K562 (cell line): ENCODE measurements around the gene CD9. TPM values are rescaled to one million over a fixed set of nuclear protein-coding genes. Genes with fewer than 3 reads are reported as not detected.

ENCODE experiments used
- ATAC-seq: fragments of 200-7000 bp; cut with Tn5 transposase; 3 replicates; pipeline ENCODE4 v1.9.1; 2020; ENCODE audit warnings: moderate library complexity
- BruUV-seq: library from RNA; stranded (reverse); fragments of 400-500 nt; replicated peaks from 2 replicates; lab custom pipeline; 2021; lab: Mats Ljungman, UMichigan
- CTCF ChIA-PET: fragments of 300-600 bp; formaldehyde crosslinking; extraction: SDS; loops from one replicate; lab custom pipeline; 2021; ENCODE audit warnings: low intra/inter-chr PET ratio; lab: Yijun Ruan, JAX
- POLR2A ChIA-PET: fragments of 300-600, 350-650 bp; sonication (Branson Sonifier 250); formaldehyde crosslinking; extraction: SDS; loops from one replicate; lab custom pipeline; 2021; ENCODE audit warnings: antibody characterized with exemption, inconsistent platforms; lab: Yijun Ruan, JAX
- DNase-seq, 4 experiments: peaks; one replicate each; pipeline versions ENCODE4 v3.0.0 to v3.0.0-alpha.2; 2011 to 2018; ENCODE audit warnings: low spot score in 3 of 4, mixed read lengths in 3 of 4; ENCODE audit errors: extremely low read depth in 1 of 4
- FAIRE-seq: peaks from 2 replicates; lab custom pipeline; 2011; peaks lifted over from hg19 to GRCh38; lab: Jason Lieb, UNC
- H2AFZ ChIP-seq: 2 replicates; pipeline ENCODE4 v1.6.0; 2011; ENCODE audit warnings: low read depth, low read length, control low read depth, inconsistent platforms
- H3K27ac ChIP-seq: fragments of 200-600 bp; 3 replicates; pipeline ENCODE4 v1.8.0; 2011; ENCODE audit warnings: low read depth, mild to moderate bottlenecking, control low read depth, inconsistent platforms, low read length, moderate library complexity, mixed read lengths; ENCODE audit errors: extremely low read depth
- H3K27me3 ChIP-seq, 2 experiments: fragments of 300-600 bp in 1 of 2; 2 replicates in 1 of 2; 3 replicates in 1 of 2; pipeline versions ENCODE4 v1.6.0 to v1.8.0; 2011; ENCODE audit warnings: inconsistent platforms in 2 of 2, low read length in 2 of 2, mild to moderate bottlenecking in 1 of 2, mixed read lengths in 1 of 2, moderate library complexity in 1 of 2; ENCODE audit not compliant: control insufficient read depth in 2 of 2, insufficient read depth in 2 of 2
- H3K36me3 ChIP-seq: fragments of 300-600 bp; 3 replicates; pipeline ENCODE4 v1.8.0; 2011; ENCODE audit warnings: mild to moderate bottlenecking, low read length, inconsistent platforms; ENCODE audit not compliant: control insufficient read depth, insufficient read depth
- H3K4me1 ChIP-seq, 2 experiments: fragments of 200-600 bp in 1 of 2; replicated peaks in 1 of 2; 2 replicates in 1 of 2; 3 replicates in 1 of 2; pipeline versions ENCODE4 v1.5.1 to v1.8.0; 2011; ENCODE audit warnings: inconsistent platforms in 2 of 2, low read length in 2 of 2, mild to moderate bottlenecking in 1 of 2, mixed read lengths in 1 of 2, moderate library complexity in 1 of 2; ENCODE audit not compliant: control insufficient read depth in 2 of 2, insufficient read depth in 2 of 2
- H3K4me2 ChIP-seq: 2 replicates; pipeline ENCODE4 v1.6.1; 2011; ENCODE audit warnings: low read length, control low read depth, inconsistent platforms, mixed read lengths; ENCODE audit not compliant: insufficient read depth
- H3K4me3 ChIP-seq: fragments of 200-600 bp; sonication (generic), shearing (Covaris generic); 2 replicates; pipeline ENCODE4 v1.5.1; 2016; ENCODE audit warnings: control low read depth, inconsistent platforms
- H3K79me2 ChIP-seq: fragments of 200-600 bp; 3 replicates; pipeline ENCODE4 v1.8.0; 2011; ENCODE audit warnings: low read length, inconsistent platforms; ENCODE audit not compliant: control insufficient read depth, insufficient read depth
- H3K9ac ChIP-seq, 2 experiments: 2 replicates each; pipeline versions ENCODE4 v1.6.0 to v1.6.1; 2011; ENCODE audit warnings: low read depth in 2 of 2, low read length in 2 of 2, control low read depth in 1 of 2, inconsistent platforms in 1 of 2, mild to moderate bottlenecking in 1 of 2, mixed read lengths in 1 of 2; ENCODE audit not compliant: insufficient read depth in 1 of 2
- H3K9me1 ChIP-seq: one replicate; pipeline ENCODE4 v1.6.0; 2011; ENCODE audit warnings: inconsistent platforms, mild to moderate bottlenecking, low read length, moderate library complexity; ENCODE audit not compliant: control insufficient read depth, insufficient read depth
- H3K9me3 ChIP-seq: replicated peaks from 2 replicates; pipeline ENCODE4 v1.5.1; 2011; ENCODE audit warnings: low read depth, low read length, inconsistent platforms; ENCODE audit not compliant: control insufficient read depth, insufficient read depth
- H4K20me1 ChIP-seq: replicated peaks from 2 replicates; pipeline ENCODE4 v1.6.1; 2011; ENCODE audit warnings: low read length, inconsistent platforms, mixed read lengths; ENCODE audit not compliant: control insufficient read depth, insufficient read depth
- CREBBP ChIP-seq: IDR thresholded peaks from one replicate; pipeline ENCODE4 v1.6.1; 2012; ENCODE audit warnings: low read depth, mild to moderate bottlenecking, control low read depth, inconsistent platforms, low read length
- ETS1 ChIP-seq: conservative IDR thresholded peaks from 2 replicates; pipeline ENCODE4 v1.6.1; 2011; ENCODE audit warnings: low read depth, mild to moderate bottlenecking, low read length; ENCODE audit not compliant: control insufficient read depth
- HDAC6 ChIP-seq: IDR thresholded peaks from 2 replicates; pipeline ENCODE4 v1.6.1; 2012; ENCODE audit warnings: low read depth, mild to moderate bottlenecking, control low read depth, inconsistent platforms, low read length, moderate library complexity
- MXD1 ChIP-seq: fragments of 250-450 bp; sonication (Bioruptor Pico); IDR thresholded peaks from 2 replicates; pipeline ENCODE4 v1.8.0; 2021; ENCODE audit warnings: borderline replicate concordance, mild to moderate bottlenecking, moderate library complexity; ENCODE audit not compliant: poor library complexity, severe bottlenecking
- NCOA6 ChIP-seq: fragments of 450-650 bp; IDR thresholded peaks from 2 replicates; pipeline ENCODE4 v1.6.1; 2017; ENCODE audit warnings: mild to moderate bottlenecking
- NUFIP1 ChIP-seq: fragments of 450-650 bp; IDR thresholded peaks from 2 replicates; pipeline ENCODE4 v1.6.1; 2018; ENCODE audit not compliant: partially characterized antibody
- PHB2 ChIP-seq: fragments of 450-650 bp; IDR thresholded peaks from 2 replicates; pipeline ENCODE4 v1.6.1; 2017; ENCODE audit warnings: low read depth
- PKNOX1 ChIP-seq: fragments of 450-650 bp; IDR thresholded peaks from 2 replicates; pipeline ENCODE4 v1.6.1; 2016
- SMARCB1 ChIP-seq: IDR thresholded peaks from 2 replicates; pipeline ENCODE4 v1.6.1; 2011; ENCODE audit warnings: improper control_type of control experiment, low read depth; ENCODE audit not compliant: insufficient read length
- ZNF395 ChIP-seq: fragments of 200-800 bp; sonication (Bioruptor generic); IDR thresholded peaks from 2 replicates; pipeline ENCODE4 v1.6.1; 2017; ENCODE audit warnings: missing genetic modification characterization, missing compliant biosample characterization
- ZNF507 ChIP-seq: conservative IDR thresholded peaks from 2 replicates; pipeline ENCODE4 v1.6.1; 2017; ENCODE audit warnings: missing genetic modification characterization, missing compliant biosample characterization
- ZNF609 ChIP-seq: sonication (generic); formaldehyde crosslinking; IDR thresholded peaks from 2 replicates; pipeline ENCODE4 v1.8.1; 2023; ENCODE audit warnings: missing genetic modification reagents, mild to moderate bottlenecking, borderline replicate concordance
- ZNF699 ChIP-seq: fragments of 250-450 bp; sonication (Bioruptor Pico); IDR thresholded peaks from 2 replicates; pipeline ENCODE4 v1.8.0; 2021; ENCODE audit warnings: mild to moderate bottlenecking, moderate library complexity; ENCODE audit not compliant: insufficient replicate concordance
- WGBS: fragments of 100-300 bp; shearing (Covaris generic); methylation state at CpG from one replicate; pipeline ENCODE4 v1.1.6; 2016; ENCODE audit warnings: low coverage, mixed read lengths; ENCODE audit not compliant: insufficient coverage; ENCODE audit errors: missing lambda C conversion rate; 5-methylcytosine and 5-hydroxymethylcytosine counted together
- in situ Hi-C: fragments of 300-500 bp; cut with MboI; formaldehyde crosslinking; loops from 4 replicates; pipeline ENCODE4 v1.15.0; 2018; ENCODE audit warnings: inconsistent platforms, mixed read lengths
- intact Hi-C: fragments of 100-400 bp; cut with micrococcal nuclease; formaldehyde crosslinking; loops from 2 replicates; pipeline ENCODE4 v1.14.2; 2022
- polyA plus RNA-seq, 8 experiments: library from polyadenylated mRNA; depleted of rRNA in 4 of 8; stranded (reverse) in 5 of 8; unstranded in 3 of 8; fragments of >200 nt; fragmentation: Nextera tagmentation in 2 of 8; fragmentation: Illumina TruSeq in 1 of 8; extraction: Ambion mirVana in 2 of 8; extraction: Trizol in 1 of 8; gene quantifications; 2 replicates each; pipeline versions ENCODE4 v1.2.1 to v1.2.3, GENCODE V29; 2011 to 2014; ENCODE audit warnings: inconsistent platforms in 1 of 8, missing spikeins in 1 of 8
- total RNA-seq, 7 experiments: library from RNA; depleted of rRNA in 6 of 7; stranded (reverse); fragments of >200 nt in 6 of 7; fragmentation: Illumina TruSeq in 2 of 7; extraction: Trizol in 2 of 7; gene quantifications; 2 replicates each; pipeline versions ENCODE4 v1.2.1 to v1.2.3, GENCODE V29; 2011 to 2021; ENCODE audit warnings: low replicate concordance in 1 of 7

The CD9 gene
- total and polyA plus RNA-seq, 9 of the 15 experiments (the other 6 are each of a cell fraction or from before 2014, with no cell fraction given) = 0.43 to 5.6 (median 0.62) TPM

GRCh38 chr12:6282453-6282840 lies 82.2 kb downstream of the CD9 start:
- H3K9ac ChIP-seq = no peak overlapping the region
- no peaks in the 10 kb centered on the region for H3K36me3 ChIP-seq
- no peaks in the 10 kb centered on the region for H3K9me1 ChIP-seq
- no TSS peak for BruUV-seq
- H3K4me1 ChIP-seq = peaks cover 6 to 14% of the 10 kb centered on the region in 2 experiments; a peak in 4 of 5 replicates
- H3K9me3 ChIP-seq = no peaks in the 10 kb centered on the region
- intact Hi-C loops (no loop called here), in situ Hi-C loops (no loop called here)
- no peak overlapping the region for H3K4me3 ChIP-seq
- no peak for FAIRE-seq
- H3K79me2 ChIP-seq = no peaks in the 10 kb centered on the region
- no peak overlapping the region for H3K27ac ChIP-seq
- no peak for ATAC-seq
- POLR2A ChIA-PET = interaction anchor here (0.6 kb wide), 1 partner anchor 80 kb away, joined by 3 read pairs; no protein-coding TSS in a partner anchor
- H2AFZ ChIP-seq = no peak overlapping the region
- H3K27me3 ChIP-seq = peaks cover 3 to 12% of the 10 kb centered on the region in 2 experiments; a peak in 3 of 5 replicates
- CTCF ChIA-PET = no interaction called here
- H4K20me1 ChIP-seq = no peaks in the 10 kb centered on the region; the same call in 1 of the 2 replicates
- DNase-seq = no peak
- H3K4me2 ChIP-seq = no peak overlapping the region
- 32% methylated on average over 3 of the region's 4 CpGs for WGBS
- TF ChIP-seq NUFIP1 (no peak), ETS1 (no peak), NCOA6 (no peak), HDAC6 (no peak), SMARCB1 (no peak), CREBBP (no peak), MXD1 (CRISPR knock-in tag) (no peak), PKNOX1 (no peak), ZNF395 (CRISPR knock-in tag) (no peak), ZNF699 (CRISPR knock-in tag) (no peak), ZNF609 (CRISPR knock-in tag) (no peak), ZNF507 (no peak), PHB2 (no peak)
